NB4 (cell line): ENCODE data around the gene ULBP1.

Source experiments
- CTCF ChIP-seq: IDR thresholded peaks from one replicate; pipeline ENCODE4 v1.5.1; 2012; ENCODE audit warnings: low read depth, low read length
- MAX ChIP-seq: IDR thresholded peaks from 2 replicates; pipeline ENCODE4 v1.6.1; 2011; ENCODE audit warnings: low read depth, low read length
- POLR2A ChIP-seq: IDR thresholded peaks from 2 replicates; pipeline ENCODE4 v1.6.1; 2011; ENCODE audit warnings: mild to moderate bottlenecking; ENCODE audit not compliant: insufficient read length; ENCODE audit errors: extremely low read depth

- TF ChIP-seq POLR2A, result no peak
- TF ChIP-seq CTCF, result no peak
- no peak for TF ChIP-seq MAX
Observed at GRCh38 chr6:149975400-149975799, 11.7 kb downstream of the ULBP1 start.
